ENCODE results near the gene ASXL1. TPM values are rescaled to one million over a fixed set of nuclear protein-coding genes. Genes with fewer than 3 reads are reported as not detected.
A peak's percentile ranks its signal among the peaks of the same experiment; 100 is the strongest.

ASXL1 gene
- total and polyA plus RNA-seq, 2 experiments from 2014 or later: 10.4 to 29.0 TPM

GRCh38 chr20:32479697-32480171 lies 121.6 kb downstream of the ASXL1 start (continued):
- TF ChIP-seq CTCF (conservative IDR thresholded peaks at IDR 0.05; ENCODE audit: low read depth in 2 of 2) (no peak), STAT1 (IDR thresholded peaks at IDR 0.05; ENCODE audit: unreplicated experiment) (no peak), ZNF331 (CRISPR knock-in tag; IDR thresholded peaks at IDR 0.05; ENCODE audit: low read depth) (no peak), EZH2phosphoT487 (IDR thresholded peaks at IDR 0.05; ENCODE audit: unreplicated experiment) (no peak), ETS1 (IDR thresholded peaks at IDR 0.05) (no peak)

- peak overlapping the region; percentile 97 for H3K4me3 ChIP-seq
- H3K4me1 ChIP-seq (ENCODE audit: insufficient read depth): peaks cover 54% of the 10 kb centered on the region
- peak overlapping the region; percentile 66; the same call in 1 of the 2 replicates for H3K27ac ChIP-seq (ENCODE audit: low read depth)
- DNase-seq (ENCODE audit: low spot score) (no peak), ATAC-seq (no peak)
- peaks cover 67% of the 10 kb centered on the region for H3K79me2 ChIP-seq (replicated peaks; ENCODE audit: insufficient read depth)
- H3K36me3 Mint-ChIP-seq (ENCODE audit: low read depth): peaks cover 3% of the 10 kb centered on the region; the same call in 1 of the 3 replicates
- H3K4me3 Mint-ChIP-seq: peak overlapping the region; percentile 85
- peaks cover 12% of the 10 kb centered on the region for H3K27me3 Mint-ChIP-seq (ENCODE audit: insufficient read depth, low read depth, poor library complexity)
- no peaks in the 10 kb centered on the region for H3K27me3 ChIP-seq (ENCODE audit: insufficient read depth)
- peaks cover 39% of the 10 kb centered on the region for H3F3A ChIP-seq (replicated peaks; ENCODE audit: low read depth)
- H4K20me1 ChIP-seq (replicated peaks; ENCODE audit: insufficient read depth): peaks cover 55% of the 10 kb centered on the region
- peak overlapping the region; percentile 78 for H3K4me2 ChIP-seq
- H3K36me3 ChIP-seq (ENCODE audit: insufficient read depth): no peaks in the 10 kb centered on the region; the same call in 1 of the 2 replicates
- H3K4me1 Mint-ChIP-seq: peaks cover 63% of the 10 kb centered on the region
- no peaks in the 10 kb centered on the region for H3K9me2 ChIP-seq (ENCODE audit: insufficient read depth)
- TF ChIP-seq EZH2phosphoT487 (IDR thresholded peaks at IDR 0.05; ENCODE audit: unreplicated experiment) (no peak), REST (IDR thresholded peaks at IDR 0.05; ENCODE audit: unreplicated experiment) (no peak), ZNF331 (CRISPR knock-in tag; IDR thresholded peaks at IDR 0.05; ENCODE audit: low read depth) (no peak), CREB1 (CRISPR knock-in tag; IDR thresholded peaks at IDR 0.05; ENCODE audit: low read depth) (no peak), STAT1 (IDR thresholded peaks at IDR 0.05; ENCODE audit: unreplicated experiment) (no peak), ETS1 (IDR thresholded peaks at IDR 0.05) (no peak), EZH2 (IDR thresholded peaks at IDR 0.05; ENCODE audit: low read depth, unreplicated experiment) (no peak), ZNF114 (CRISPR knock-in tag; IDR thresholded peaks at IDR 0.05) (no peak), POLR2AphosphoS5 (IDR thresholded peaks at IDR 0.05; ENCODE audit: low read depth) (no peak)
- no peaks in the 10 kb centered on the region for H3K9me3 Mint-ChIP-seq
- H2AFZ ChIP-seq: no peak overlapping the region
- H3K27ac Mint-ChIP-seq: peak overlapping the region; percentile 53; the same call in 1 of the 2 replicates
Observed at GRCh38 chr20:32480371-32481241, 122.5 kb downstream of the ASXL1 start.

Data from GM23338 (cell line).